ENCODE results near the gene SCNN1G. TPM values are rescaled to one million over a fixed set of nuclear protein-coding genes. Genes with fewer than 3 reads are reported as not detected.
A peak's percentile ranks its signal among the peaks of the same experiment; 100 is the strongest.

The SCNN1G gene
- total and polyA plus RNA-seq, 9 of the 15 experiments (the other 6 are each of a cell fraction or from before 2014, with no cell fraction given) = not detected

GRCh38 chr16:23232806-23233205 is 50.3 kb downstream of the SCNN1G start:
- no peaks in the 10 kb centered on the region for H3K9me1 ChIP-seq (ENCODE audit: control insufficient read depth, insufficient read depth, low read length)
- no peaks in the 10 kb centered on the region for H3K36me3 ChIP-seq (ENCODE audit: control insufficient read depth, insufficient read depth, low read length)
- in situ Hi-C loops (cut with MboI) (no loop called here), intact Hi-C loops (cut with micrococcal nuclease) (no loop called here)
- no peak overlapping the region for H3K4me3 ChIP-seq
- H3K27ac ChIP-seq (ENCODE audit: extremely low read depth, low read depth, low read length) = no peak overlapping the region
- CTCF ChIA-PET (ENCODE audit: low intra/inter-chr PET ratio) = no interaction called here
- no peak overlapping the region for H2AFZ ChIP-seq (ENCODE audit: low read depth, low read length)
- DNase-seq (ENCODE audit: extremely low read depth in 1 of 4, low spot score in 3 of 4) = no peak
- 3% methylated on average over 2 of the region's 2 CpGs for WGBS (ENCODE audit: insufficient coverage, low coverage, missing lambda C conversion rate)
- no peak for TF ChIP-seq ZNF766 (CRISPR knock-in tag; conservative IDR thresholded peaks at IDR 0.05)
- peak; percentile 55 for TF ChIP-seq NFIC (IDR thresholded peaks at IDR 0.05)
- H3K9me3 ChIP-seq (replicated peaks; ENCODE audit: control insufficient read depth, insufficient read depth, low read depth, low read length) = no peaks in the 10 kb centered on the region
- peaks cover 11 to 32% of the 10 kb centered on the region in 2 experiments; a peak in 4 of 5 replicates for H3K27me3 ChIP-seq (ENCODE audit: control insufficient read depth in 2 of 2, insufficient read depth in 2 of 2, low read length in 2 of 2)
- no peak for FAIRE-seq
- no peak overlapping the region for H3K4me2 ChIP-seq (ENCODE audit: insufficient read depth, low read length)
- H4K20me1 ChIP-seq (replicated peaks; ENCODE audit: control insufficient read depth, insufficient read depth, low read length) = no peaks in the 10 kb centered on the region
- POLR2A ChIA-PET = interaction anchor here (2.4 kb wide), 1 partner anchor 15 kb away, joined by 11 read pairs; no protein-coding TSS in a partner anchor
- no peak for ATAC-seq
- no peaks in the 10 kb centered on the region for H3K79me2 ChIP-seq (ENCODE audit: control insufficient read depth, insufficient read depth, low read length)
- H3K9ac ChIP-seq (ENCODE audit: insufficient read depth in 1 of 2, low read depth in 2 of 2, low read length in 2 of 2) = no peak overlapping the region
- BruUV-seq (replicated peaks) = no TSS peak
- no peaks in the 10 kb centered on the region for H3K4me1 ChIP-seq (replicated peaks in 1 of 2; ENCODE audit: control insufficient read depth in 2 of 2, insufficient read depth in 2 of 2, low read length in 2 of 2)

GRCh38 chr16:23235176-23235575 is 52.6 kb downstream of the SCNN1G start:
- in situ Hi-C loops (cut with MboI) = no loop called here
- H3K36me3 ChIP-seq (ENCODE audit: control insufficient read depth, insufficient read depth, low read length) = no peaks in the 10 kb centered on the region
- DNase-seq (ENCODE audit: extremely low read depth in 1 of 4, low spot score in 3 of 4) (no peak), ATAC-seq (no peak), FAIRE-seq (no peak)
- no peaks in the 10 kb centered on the region for H3K9me3 ChIP-seq (replicated peaks; ENCODE audit: control insufficient read depth, insufficient read depth, low read depth, low read length)
- ChIA-PET CTCF (ENCODE audit: low intra/inter-chr PET ratio) (no interaction called here), POLR2A (interaction anchor here (0.7 to 1.3 kb wide), 2 partner anchors 11 to 55 kb away, joined by 3 to 4 read pairs; no protein-coding TSS in a partner anchor)
- no peaks in the 10 kb centered on the region for H3K79me2 ChIP-seq (ENCODE audit: control insufficient read depth, insufficient read depth, low read length)
- WGBS (ENCODE audit: insufficient coverage, low coverage, missing lambda C conversion rate) = 8% methylated on average over 4 of the region's 4 CpGs
- intact Hi-C loops (cut with micrococcal nuclease) = no loop called here
- H3K9ac ChIP-seq (ENCODE audit: insufficient read depth in 1 of 2, low read depth in 2 of 2, low read length in 2 of 2) = no peak overlapping the region
- no peak overlapping the region for H3K4me3 ChIP-seq
- peaks cover 8 to 21% of the 10 kb centered on the region in 2 experiments; a peak in 3 of 5 replicates for H3K27me3 ChIP-seq (ENCODE audit: control insufficient read depth in 2 of 2, insufficient read depth in 2 of 2, low read length in 2 of 2)
- no peak overlapping the region for H3K4me2 ChIP-seq (ENCODE audit: insufficient read depth, low read length)
- H3K4me1 ChIP-seq (replicated peaks in 1 of 2; ENCODE audit: control insufficient read depth in 2 of 2, insufficient read depth in 2 of 2, low read length in 2 of 2) = no peaks in the 10 kb centered on the region
- H2AFZ ChIP-seq (ENCODE audit: low read depth, low read length) = no peak overlapping the region
- H3K27ac ChIP-seq (ENCODE audit: extremely low read depth, low read depth, low read length) = no peak overlapping the region
- no peaks in the 10 kb centered on the region for H4K20me1 ChIP-seq (replicated peaks; ENCODE audit: control insufficient read depth, insufficient read depth, low read length)
- no peaks in the 10 kb centered on the region for H3K9me1 ChIP-seq (ENCODE audit: control insufficient read depth, insufficient read depth, low read length)
- no TSS peak for BruUV-seq (replicated peaks)
- no peak for TF ChIP-seq ZNF184 (CRISPR knock-in tag; IDR thresholded peaks at IDR 0.05)
